Urinary bladder (tissue), 4 donors: ENCODE data around the gene LUC7L2. TPM values are rescaled to one million over a fixed set of nuclear protein-coding genes. Genes with fewer than 3 reads are reported as not detected.
A peak's percentile ranks its signal among the peaks of the same experiment; 100 is the strongest.
"Not testable (repeated sequence)": the region's sequence is repeated elsewhere in the genome, so short reads cannot be mapped to it uniquely, and the experiment has no call there.

Experiments
- DNase-seq: peaks from one replicate; pipeline ENCODE4 v3.0.0-alpha.2; 2015; ENCODE audit errors: extremely low spot score
- H3K27ac ChIP-seq: one replicate; pipeline ENCODE4 v1.5.1; 2013; ENCODE audit warnings: low read depth, mild to moderate bottlenecking, moderate library complexity
- H3K36me3 ChIP-seq: one replicate; pipeline ENCODE4 v1.6.1; 2013; ENCODE audit warnings: mild to moderate bottlenecking, moderate library complexity; ENCODE audit not compliant: insufficient read depth
- H3K4me1 ChIP-seq: one replicate; pipeline ENCODE4 v1.6.1; 2013; ENCODE audit warnings: mild to moderate bottlenecking, moderate library complexity; ENCODE audit not compliant: insufficient read depth
- H3K4me3 ChIP-seq: one replicate; pipeline ENCODE4 v1.5.1; 2013; ENCODE audit warnings: low read depth, low read length
- WGBS: extraction: QIAGEN DNeasy Blood & Tissue Kit; methylation state at CpG from one replicate; pipeline ENCODE4 v1.1.7; 2013; 5-methylcytosine and 5-hydroxymethylcytosine counted together
- polyA plus RNA-seq: library from polyadenylated mRNA; stranded (reverse); fragments of 200-250 nt; gene quantifications from one replicate; pipeline ENCODE4 v1.2.3, GENCODE V29; 2013
- total RNA-seq: library from RNA; depleted of rRNA; stranded (reverse); fragments of >200 nt; gene quantifications from one replicate; pipeline ENCODE4 v1.2.3, GENCODE V29; 2014
- donor health status: healthy with polysubstance abuse.
- donor health status: healthy.

The LUC7L2 gene, protein sequence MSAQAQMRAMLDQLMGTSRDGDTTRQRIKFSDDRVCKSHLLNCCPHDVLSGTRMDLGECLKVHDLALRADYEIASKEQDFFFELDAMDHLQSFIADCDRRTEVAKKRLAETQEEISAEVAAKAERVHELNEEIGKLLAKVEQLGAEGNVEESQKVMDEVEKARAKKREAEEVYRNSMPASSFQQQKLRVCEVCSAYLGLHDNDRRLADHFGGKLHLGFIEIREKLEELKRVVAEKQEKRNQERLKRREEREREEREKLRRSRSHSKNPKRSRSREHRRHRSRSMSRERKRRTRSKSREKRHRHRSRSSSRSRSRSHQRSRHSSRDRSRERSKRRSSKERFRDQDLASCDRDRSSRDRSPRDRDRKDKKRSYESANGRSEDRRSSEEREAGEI
- 94.0 TPM for total RNA-seq
- 54.0 TPM for polyA plus RNA-seq

GRCh38 chr7:139359366-139360209, at the start of gene LUC7L2:
LUC7L2 (plus strand) TSS chr7:139359894; CDS start chr7:139360262, 368 bp downstream.
- Histone ChIP-seq H3K4me3 (peak within 1 kb of the TSS; percentile 65), H3K4me1 (no peaks in the 10 kb centered on the region), H3K27ac (peak within 1 kb of the TSS; percentile 100), H3K36me3 (no peaks in the 10 kb centered on the region)
- DNase-seq, result peak; percentile 96
- WGBS, result under 1% methylated on average over 98 of the region's 98 CpGs

- no peaks in the 10 kb centered on the region for H3K4me1 ChIP-seq
- no peak overlapping the region for H3K27ac ChIP-seq
- H3K4me3 ChIP-seq, result no peak overlapping the region
- 75% methylated on average over 5 of the region's 5 CpGs for WGBS
- no peaks in the 10 kb centered on the region for H3K36me3 ChIP-seq
- no peak for DNase-seq
Observed at GRCh38 chr7:139317939-139318505, 41.7 kb upstream of the LUC7L2 start.

GRCh38 chr7:139321071-139321745, 38.5 kb upstream of the LUC7L2 start:
- Histone ChIP-seq H3K4me3 (no peak overlapping the region), H3K36me3 (no peaks in the 10 kb centered on the region), H3K4me1 (no peaks in the 10 kb centered on the region), H3K27ac (no peak overlapping the region)
- 59% methylated on average over 11 of the region's 11 CpGs for WGBS
- no peak for DNase-seq

- not testable (repeated sequence) for DNase-seq, H3K4me3 ChIP-seq, H3K27ac ChIP-seq, H3K36me3 ChIP-seq, H3K4me1 ChIP-seq
- WGBS, result 97% methylated on average over 11 of the region's 11 CpGs
Observed at GRCh38 chr7:139324709-139325108, 35.0 kb upstream of the LUC7L2 start.

DNA sequence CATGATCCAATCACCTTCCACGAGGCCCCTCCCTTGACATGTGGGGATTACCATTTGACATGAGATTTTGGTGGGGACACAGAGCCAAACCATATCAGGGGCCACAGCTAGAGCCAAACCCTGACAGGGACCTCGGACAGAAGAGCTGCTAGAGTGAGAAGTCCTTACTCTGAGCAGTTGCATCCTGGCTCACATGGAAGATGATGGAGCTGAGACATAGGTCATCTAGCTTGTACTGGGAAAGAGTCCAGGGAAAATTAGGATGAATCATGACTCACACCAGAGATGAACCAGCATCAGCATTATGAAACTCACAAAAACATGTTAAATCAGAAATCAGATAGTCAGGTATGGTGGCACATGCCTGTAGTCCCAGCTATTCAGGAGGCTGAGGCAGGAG, 31.3 kb upstream of the LUC7L2 start:
- 57% methylated on average over 2 of the region's 2 CpGs for WGBS
- Histone ChIP-seq H3K4me1 (no peaks in the 10 kb centered on the region), H3K4me3 (no peak overlapping the region), H3K36me3 (no peaks in the 10 kb centered on the region), H3K27ac (no peak overlapping the region)
- DNase-seq, result no peak

DNA sequence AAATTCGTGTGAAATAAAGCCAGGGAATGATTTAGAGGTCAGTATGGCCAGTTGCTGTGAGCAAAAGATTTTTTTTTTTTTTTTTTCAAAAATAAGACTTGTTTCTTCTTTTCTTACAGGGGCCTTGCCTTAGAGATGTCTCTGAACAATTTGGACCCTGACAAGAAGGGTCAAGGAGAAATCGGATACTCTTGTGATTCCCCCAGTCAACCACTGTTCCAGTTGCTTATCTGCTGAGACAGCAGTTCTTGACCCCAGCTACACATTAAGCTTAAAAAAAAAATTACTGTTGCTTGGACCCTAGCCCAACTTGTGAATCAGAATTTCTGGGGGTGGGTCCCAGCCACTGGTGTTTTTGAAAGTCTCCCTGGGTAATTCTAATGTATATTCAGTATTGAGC, 30.6 kb upstream of the LUC7L2 start:
- Histone ChIP-seq H3K27ac (no peak overlapping the region), H3K4me1 (no peaks in the 10 kb centered on the region), H3K4me3 (no peak overlapping the region), H3K36me3 (no peaks in the 10 kb centered on the region)
- WGBS, result 49% methylated on average over 2 of the region's 2 CpGs
- DNase-seq, result no peak

DNA sequence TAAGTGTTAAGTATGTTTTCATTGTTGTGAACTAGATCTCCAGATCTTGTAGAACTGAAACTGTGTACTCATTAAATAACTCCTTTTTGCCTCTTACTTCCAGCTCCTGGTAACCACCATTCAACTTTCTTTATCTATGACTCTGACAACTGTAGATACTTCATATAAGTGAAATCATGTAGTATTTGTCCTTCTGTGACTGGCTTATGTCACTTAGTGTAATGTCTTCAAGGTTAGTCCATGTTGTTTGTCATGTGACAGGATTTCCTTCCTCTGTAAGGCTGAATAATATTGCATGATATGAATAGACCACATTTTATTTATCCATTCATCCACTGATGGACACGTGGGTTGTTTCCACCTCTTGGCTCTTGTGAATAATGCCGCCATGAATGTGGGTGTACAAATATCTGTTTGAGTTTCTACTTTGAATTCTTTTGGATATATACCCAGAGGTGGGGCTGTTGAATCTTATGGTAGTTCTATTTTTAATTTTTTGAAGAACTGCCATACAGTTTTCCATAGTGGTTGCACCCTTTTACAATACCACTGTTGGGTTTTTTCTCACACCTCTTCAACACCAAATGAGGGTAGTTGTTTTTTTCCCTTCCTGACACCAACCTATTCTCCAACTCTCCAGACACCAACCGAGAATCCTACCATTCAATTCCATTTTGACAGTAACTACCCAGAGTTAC, 29.2 kb upstream of the LUC7L2 start:
- H3K36me3 ChIP-seq, result no peaks in the 10 kb centered on the region
- no peaks in the 10 kb centered on the region for H3K4me1 ChIP-seq
- no peak for DNase-seq
- 82% methylated on average over 3 of the region's 3 CpGs for WGBS
- H3K27ac ChIP-seq, result no peak overlapping the region
- H3K4me3 ChIP-seq, result no peak overlapping the region

DNA sequence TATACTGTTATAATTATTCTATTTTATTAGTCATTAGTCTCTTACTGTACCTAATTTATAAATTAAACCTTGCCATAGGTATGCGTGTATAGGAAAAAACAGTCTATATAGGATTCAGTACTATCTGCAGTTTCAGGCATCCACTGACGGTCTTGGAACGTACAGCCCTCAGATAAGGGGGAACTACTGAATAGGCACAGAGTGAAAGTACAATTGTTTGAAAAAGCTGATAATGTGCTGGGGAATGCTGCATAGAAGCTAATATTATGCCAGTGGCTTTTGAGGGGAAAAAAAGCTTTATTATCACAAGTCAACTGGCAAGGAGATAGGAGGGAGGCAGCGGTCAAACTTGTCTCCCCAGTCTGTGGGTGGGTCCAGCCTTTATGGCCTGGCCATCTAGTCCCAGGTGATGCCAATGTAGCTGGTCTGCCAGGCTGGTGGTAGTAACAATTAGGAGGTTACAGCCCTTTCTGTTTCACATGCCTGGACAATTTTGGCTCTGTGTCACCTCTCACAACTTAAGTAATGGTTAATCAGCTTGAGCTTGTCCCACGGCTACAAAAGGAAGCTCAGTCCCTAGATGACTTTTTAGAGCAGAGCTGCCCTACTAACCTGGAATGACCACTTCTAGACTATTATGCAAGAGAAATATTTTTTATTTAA, 26.9 kb upstream of the LUC7L2 start:
- WGBS, result 59% methylated on average over 5 of the region's 5 CpGs
- Histone ChIP-seq H3K4me1 (no peaks in the 10 kb centered on the region), H3K36me3 (no peaks in the 10 kb centered on the region), H3K27ac (no peak overlapping the region), H3K4me3 (no peak overlapping the region)
- DNase-seq, result no peak

DNA sequence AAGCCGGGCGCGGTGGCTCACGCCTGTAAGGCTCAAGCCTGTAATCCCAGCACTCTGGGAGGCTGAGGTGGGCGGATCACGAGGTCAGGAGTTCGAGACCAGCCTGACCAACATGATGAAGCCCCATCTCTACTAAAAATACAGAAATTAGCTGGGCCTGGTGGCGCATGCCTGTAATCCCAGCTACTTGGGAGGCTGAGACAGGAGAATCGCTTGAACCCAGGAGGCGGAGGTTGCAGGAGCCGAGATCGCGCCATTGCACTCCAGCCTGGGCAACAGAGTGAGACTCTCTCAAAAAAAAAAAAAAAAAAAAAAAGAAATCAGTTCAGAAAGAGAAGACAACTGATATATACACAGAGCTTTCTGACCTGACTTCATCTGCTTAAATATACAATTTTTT, 26.3 kb upstream of the LUC7L2 start:
- H3K27ac ChIP-seq, H3K4me1 ChIP-seq, H3K4me3 ChIP-seq, H3K36me3 ChIP-seq, DNase-seq: not testable (repeated sequence)
- WGBS, result 96% methylated on average over 13 of the region's 13 CpGs

GRCh38 chr7:139334399-139335150, 25.1 kb upstream of the LUC7L2 start:
- 86% methylated on average over 4 of the region's 4 CpGs for WGBS

GRCh38 chr7:139339025-139339424, 20.7 kb upstream of the LUC7L2 start:
- no peak for DNase-seq
- Histone ChIP-seq H3K4me1 (no peaks in the 10 kb centered on the region), H3K4me3 (no peak overlapping the region), H3K36me3 (no peaks in the 10 kb centered on the region), H3K27ac (no peak overlapping the region)
- 96% methylated on average over 2 of the region's 2 CpGs for WGBS

More at GRCh38 chr7:139334399-139335150, 25.1 kb upstream of the LUC7L2 start:
- no peak overlapping the region for H3K27ac ChIP-seq
- no peak overlapping the region for H3K4me3 ChIP-seq
- H3K4me1 ChIP-seq, result no peaks in the 10 kb centered on the region
- H3K36me3 ChIP-seq, result no peaks in the 10 kb centered on the region
- no peak for DNase-seq

- peak overlapping the region; percentile 62 for H3K27ac ChIP-seq
- H3K36me3 ChIP-seq, result no peaks in the 10 kb centered on the region
- no peaks in the 10 kb centered on the region for H3K4me1 ChIP-seq
- DNase-seq, result no peak
- 71% methylated on average over 13 of the region's 13 CpGs for WGBS
- H3K4me3 ChIP-seq, result peak overlapping the region; percentile 40
Observed at GRCh38 chr7:139339698-139340036, 20.0 kb upstream of the LUC7L2 start.
